ENCODE results near the gene PLEKHA6. TPM values are rescaled to one million over a fixed set of nuclear protein-coding genes. Genes with fewer than 3 reads are reported as not detected.
A peak's percentile ranks its signal among the peaks of the same experiment; 100 is the strongest.

PLEKHA6 gene
- total RNA-seq, 1 experiment from 2014 or later: 2.1 TPM

DNA sequence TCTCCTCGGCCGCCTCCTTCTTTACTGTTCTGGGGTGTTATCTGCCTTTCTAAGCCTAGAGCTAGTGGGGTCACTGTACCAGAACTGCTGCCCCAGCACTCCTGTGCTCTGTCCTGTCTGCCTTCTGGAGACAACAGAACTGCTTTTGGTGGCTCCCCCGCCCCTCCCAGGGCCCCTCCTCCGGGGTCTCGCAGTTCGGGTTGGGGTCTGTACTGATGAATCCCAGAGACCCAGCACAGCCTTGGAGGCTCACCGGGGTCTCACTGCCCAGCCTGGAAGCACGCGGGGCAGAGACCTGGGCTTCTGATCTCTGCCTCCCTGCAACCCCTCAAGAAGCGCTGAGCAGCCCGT is 3.2 kb upstream of the PLEKHA6 start:
- Histone ChIP-seq H3K79me2 (ENCODE audit: insufficient read depth, low read length) (no peaks in the 10 kb centered on the region), H3T11ph (ENCODE audit: low read length) (no peak overlapping the region), H2BK12ac (ENCODE audit: insufficient read length, low read depth, low read length) (no peak overlapping the region), H2BK120ac (ENCODE audit: low read depth, low read length, poor library complexity, severe bottlenecking) (no peak overlapping the region), H3K18ac (ENCODE audit: insufficient read length, low read depth, low read length) (no peak overlapping the region), H3K9ac (ENCODE audit: extremely low read depth, insufficient read length, low read length) (no peak overlapping the region), H3K27ac (ENCODE audit: insufficient read length, low read depth, low read length) (no peak overlapping the region), H3K14ac (ENCODE audit: insufficient read depth, low read length) (no peak overlapping the region), H4K5ac (ENCODE audit: insufficient read length, low read depth, low read length) (no peak overlapping the region), H2AK5ac (ENCODE audit: insufficient read length, low read length) (no peak overlapping the region), H2BK5ac (ENCODE audit: insufficient read length, low read length) (no peak overlapping the region), H3K4me1 (ENCODE audit: insufficient read depth, low read length) (peaks cover 3% of the 10 kb centered on the region; the same call in 1 of the 2 replicates), H4K91ac (ENCODE audit: insufficient read length, low read depth, low read length) (no peak overlapping the region), H3K4ac (ENCODE audit: low read depth, low read length) (no peak overlapping the region), H4K20me1 (ENCODE audit: control insufficient read depth, insufficient read depth, insufficient read length) (no peaks in the 10 kb centered on the region), H3K79me1 (ENCODE audit: insufficient read depth, low read depth, low read length, poor library complexity, severe bottlenecking) (no peaks in the 10 kb centered on the region), H3K9me3 (ENCODE audit: control insufficient read depth, low read depth, low read length) (no peaks in the 10 kb centered on the region), H2BK15ac (ENCODE audit: low read depth, low read length) (no peak overlapping the region), H3K27me3 (ENCODE audit: insufficient read depth, low read length) (no peaks in the 10 kb centered on the region), H3K23ac (ENCODE audit: insufficient read length, low read depth, low read length) (no peak overlapping the region), H3K56ac (ENCODE audit: insufficient read length, low read depth, low read length) (no peak overlapping the region), H3K23me2 (ENCODE audit: insufficient read length, low read depth, low read length, poor library complexity, severe bottlenecking) (no peaks in the 10 kb centered on the region), H3K4me2 (ENCODE audit: insufficient read depth, insufficient read length, low read length) (peak overlapping the region; percentile 28), H2AFZ (ENCODE audit: low read length) (no peak overlapping the region), H4K8ac (replicated peaks; ENCODE audit: insufficient read length, low read depth, low read length) (no peak overlapping the region), H2BK20ac (ENCODE audit: low read depth, low read length, poor library complexity, severe bottlenecking) (no peak overlapping the region)
- Mint-ChIP-seq H3K27me3 (ENCODE audit: low read depth) (peaks cover 41% of the 10 kb centered on the region), H3K9me3 (no peaks in the 10 kb centered on the region), H3K4me1 (peaks cover 22 to 24% of the 10 kb centered on the region in 2 experiments), H3K36me3 (ENCODE audit: insufficient read depth in 1 of 3, low read depth in 3 of 3) (no peaks in the 10 kb centered on the region), H3K4me3 (peak overlapping the region in 1 of 2 experiments; percentile 45; a peak in 2 of 5 replicates), H3K27ac (no peak overlapping the region)
- no CpG with 5 or more reads among the region's 11 CpGs for WGBS (ENCODE audit: extremely low coverage, insufficient read length, low lambda C conversion rate)
- DNase-seq: no peak
- TF ChIP-seq, protein P1, sequence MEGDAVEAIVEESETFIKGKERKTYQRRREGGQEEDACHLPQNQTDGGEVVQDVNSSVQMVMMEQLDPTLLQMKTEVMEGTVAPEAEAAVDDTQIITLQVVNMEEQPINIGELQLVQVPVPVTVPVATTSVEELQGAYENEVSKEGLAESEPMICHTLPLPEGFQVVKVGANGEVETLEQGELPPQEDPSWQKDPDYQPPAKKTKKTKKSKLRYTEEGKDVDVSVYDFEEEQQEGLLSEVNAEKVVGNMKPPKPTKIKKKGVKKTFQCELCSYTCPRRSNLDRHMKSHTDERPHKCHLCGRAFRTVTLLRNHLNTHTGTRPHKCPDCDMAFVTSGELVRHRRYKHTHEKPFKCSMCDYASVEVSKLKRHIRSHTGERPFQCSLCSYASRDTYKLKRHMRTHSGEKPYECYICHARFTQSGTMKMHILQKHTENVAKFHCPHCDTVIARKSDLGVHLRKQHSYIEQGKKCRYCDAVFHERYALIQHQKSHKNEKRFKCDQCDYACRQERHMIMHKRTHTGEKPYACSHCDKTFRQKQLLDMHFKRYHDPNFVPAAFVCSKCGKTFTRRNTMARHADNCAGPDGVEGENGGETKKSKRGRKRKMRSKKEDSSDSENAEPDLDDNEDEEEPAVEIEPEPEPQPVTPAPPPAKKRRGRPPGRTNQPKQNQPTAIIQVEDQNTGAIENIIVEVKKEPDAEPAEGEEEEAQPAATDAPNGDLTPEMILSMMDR (conservative IDR thresholded peaks at IDR 0.05): no peak
